Stomach (tissue), 9 donors: Measurements from ENCODE around the gene SUPT4H1. TPM values are rescaled to one million over a fixed set of nuclear protein-coding genes. Genes with fewer than 3 reads are reported as not detected.

ENCODE experiments used
- DNase-seq, 2 donors: peaks; one replicate each; pipeline versions ENCODE4 v3.0.0 to v3.0.0-alpha.2; 2013 to 2019
- H3K27ac ChIP-seq, 5 donors: fragments of 200-600 bp in 4 of 5; sonication (generic) in 4 of 5; one replicate each; pipeline ENCODE4 v1.5.1; 2013 to 2019; ENCODE audit warnings: mild to moderate bottlenecking in 1 of 5, moderate library complexity in 1 of 5
- H3K27me3 ChIP-seq, 3 donors: fragments of 200-600 bp; sonication (generic); one replicate each; pipeline ENCODE4 v1.5.1; 2017 to 2019; ENCODE audit warnings: mixed run types in 1 of 3
- H3K36me3 ChIP-seq, 4 donors: fragments of 200-600 bp; sonication (generic); 1 replicate in 3 of 4; 2 replicates in 1 of 4; pipeline ENCODE4 v1.5.1; 2016 to 2019
- H3K4me1 ChIP-seq, 4 donors: fragments of 200-600 bp; sonication (generic); one replicate each; pipeline ENCODE4 v1.5.1; 2016 to 2019
- H3K4me3 ChIP-seq, 4 donors: fragments of 200-600 bp; sonication (generic) in 3 of 4; one replicate each; pipeline ENCODE4 v1.5.1; 2016 to 2019; ENCODE audit warnings: mild to moderate bottlenecking in 1 of 4
- H3K9me3 ChIP-seq, 4 donors: fragments of 200-600 bp; sonication (generic); one replicate each; pipeline ENCODE4 v1.5.1; 2016 to 2019
- EP300 ChIP-seq: sonication (generic); formaldehyde crosslinking; IDR thresholded peaks from one replicate; pipeline ENCODE4 v1.6.1; 2017; ENCODE audit warnings: antibody characterized with exemption
- POLR2A ChIP-seq, 4 donors: fragments of 450-650 bp; IDR thresholded peaks; one replicate each; pipeline ENCODE4 v1.6.1; 2016; ENCODE audit warnings: antibody characterized with exemption in 4 of 4, control low read depth in 2 of 4, mild to moderate bottlenecking in 1 of 4, moderate library complexity in 1 of 4
- POLR2AphosphoS5 ChIP-seq, 3 donors: sonication (generic); formaldehyde crosslinking; IDR thresholded peaks; one replicate each; pipeline ENCODE4 v1.6.1; 2016; ENCODE audit warnings: antibody characterized with exemption in 3 of 3
- WGBS, 5 donors: extraction: QIAGEN DNeasy Blood & Tissue Kit in 3 of 5; methylation state at CpG; one replicate each; pipeline versions ENCODE4 v1.1.5 to v1.1.7; 2013 to 2018; 5-methylcytosine and 5-hydroxymethylcytosine counted together
- intact Hi-C: fragments of 100-400 bp; cut with DNase I; formaldehyde crosslinking; loops from one replicate; pipeline ENCODE4 v1.15.1; 2023; ENCODE audit warnings: low total_unique reads
- polyA plus RNA-seq, 3 donors: library from polyadenylated mRNA; stranded (reverse); fragments of 200-250 nt; gene quantifications; one replicate each; pipeline ENCODE4 v1.2.3, GENCODE V29; 2013
- total RNA-seq, 5 donors: library from RNA; depleted of rRNA; stranded (reverse); fragments of >200 nt; gene quantifications; one replicate each; pipeline versions ENCODE4 v1.1.0 to v1.2.3, GENCODE V29; 2014 to 2016
- TF ChIP-seq, protein P1 (sequence below), 7 experiments: fragments of 450-650 bp in 4 of 7; fragments of 200-600 bp in 3 of 7; sonication (generic) in 3 of 7; IDR thresholded peaks; one replicate each; pipeline ENCODE4 v1.5.1; 2016 to 2019; ENCODE audit warnings: antibody characterized with exemption in 7 of 7, control low read depth in 2 of 7, mild to moderate bottlenecking in 1 of 7
- donor health status: healthy with polysubstance abuse.
- donor health status: Bipolar disorder and iron deficiency.
- donor health status: healthy.

SUPT4H1 gene
- total and polyA plus RNA-seq, 8 donors = 6.7 to 80.9 (median 43.1) TPM

- Histone ChIP-seq H3K36me3 (peaks cover 0 to 5% (median 0%) of the 10 kb centered on the region in 4 donors), H3K27ac (no peak overlapping the region), H3K4me1 (peaks cover 4 to 33% (median 10%) of the 10 kb centered on the region in 4 donors), H3K4me3 (no peak overlapping the region), H3K9me3 (no peaks in the 10 kb centered on the region), H3K27me3 (no peaks in the 10 kb centered on the region)
- intact Hi-C loops = no loop called here
- TF ChIP-seq EP300 (no peak), POLR2AphosphoS5 (IDR thresholded peaks at IDR 0.05) (no peak), POLR2A (IDR thresholded peaks at IDR 0.05) (no peak)
- TF ChIP-seq, protein P1, sequence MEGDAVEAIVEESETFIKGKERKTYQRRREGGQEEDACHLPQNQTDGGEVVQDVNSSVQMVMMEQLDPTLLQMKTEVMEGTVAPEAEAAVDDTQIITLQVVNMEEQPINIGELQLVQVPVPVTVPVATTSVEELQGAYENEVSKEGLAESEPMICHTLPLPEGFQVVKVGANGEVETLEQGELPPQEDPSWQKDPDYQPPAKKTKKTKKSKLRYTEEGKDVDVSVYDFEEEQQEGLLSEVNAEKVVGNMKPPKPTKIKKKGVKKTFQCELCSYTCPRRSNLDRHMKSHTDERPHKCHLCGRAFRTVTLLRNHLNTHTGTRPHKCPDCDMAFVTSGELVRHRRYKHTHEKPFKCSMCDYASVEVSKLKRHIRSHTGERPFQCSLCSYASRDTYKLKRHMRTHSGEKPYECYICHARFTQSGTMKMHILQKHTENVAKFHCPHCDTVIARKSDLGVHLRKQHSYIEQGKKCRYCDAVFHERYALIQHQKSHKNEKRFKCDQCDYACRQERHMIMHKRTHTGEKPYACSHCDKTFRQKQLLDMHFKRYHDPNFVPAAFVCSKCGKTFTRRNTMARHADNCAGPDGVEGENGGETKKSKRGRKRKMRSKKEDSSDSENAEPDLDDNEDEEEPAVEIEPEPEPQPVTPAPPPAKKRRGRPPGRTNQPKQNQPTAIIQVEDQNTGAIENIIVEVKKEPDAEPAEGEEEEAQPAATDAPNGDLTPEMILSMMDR (IDR thresholded peaks at IDR 0.05) = no peak
- DNase-seq = no peak
- WGBS, 5 donors = 81 to 94% (median 89%) methylated on average over 5 of the region's 5 CpGs
Measured at GRCh38 chr17:58373003-58373402, 21.0 kb upstream of the SUPT4H1 start.

DNA sequence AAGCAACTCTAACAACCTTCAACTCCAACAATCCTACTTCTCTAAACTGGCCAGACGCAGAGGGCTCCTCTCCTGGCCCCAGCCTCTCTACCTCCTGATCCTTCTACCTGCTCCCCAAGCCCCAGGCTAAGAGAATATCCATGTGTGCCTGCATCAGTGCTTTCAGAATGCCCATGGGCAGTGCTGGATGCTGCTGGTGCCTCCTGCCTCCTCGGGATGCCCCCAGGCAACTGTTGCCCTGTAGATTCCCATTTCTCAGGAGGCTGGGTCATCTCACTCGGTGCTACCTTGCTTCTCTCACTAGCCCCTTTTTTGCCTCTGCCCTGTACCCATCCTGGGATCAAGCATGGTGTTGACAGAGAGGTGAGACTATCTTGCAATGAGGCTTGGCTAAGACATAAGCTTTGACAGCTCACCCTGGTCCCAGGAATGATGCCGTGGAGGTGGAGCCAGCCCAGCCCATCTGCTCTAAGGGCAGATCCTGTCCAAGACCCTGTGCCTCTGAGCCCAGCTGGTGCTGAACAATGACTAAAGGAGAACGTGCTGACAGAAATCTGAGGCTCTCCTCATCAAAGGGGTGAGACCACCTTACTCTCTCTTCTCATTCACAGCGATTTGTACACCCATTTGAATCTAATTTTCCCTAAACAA lies 19.4 kb upstream of the SUPT4H1 start:
- Histone ChIP-seq H3K27ac (no peak overlapping the region), H3K4me1 (peaks cover 0 to 29% (median 18%) of the 10 kb centered on the region in 4 donors), H3K4me3 (no peak overlapping the region), H3K9me3 (no peaks in the 10 kb centered on the region), H3K36me3 (peaks cover 0 to 5% (median 0%) of the 10 kb centered on the region in 4 donors), H3K27me3 (no peaks in the 10 kb centered on the region)
- DNase-seq = no peak
- WGBS, 5 donors = 77 to 91% (median 85%) methylated on average over 6 of the region's 6 CpGs
- TF ChIP-seq EP300 = no peak
- intact Hi-C loops = no loop called here

DNA sequence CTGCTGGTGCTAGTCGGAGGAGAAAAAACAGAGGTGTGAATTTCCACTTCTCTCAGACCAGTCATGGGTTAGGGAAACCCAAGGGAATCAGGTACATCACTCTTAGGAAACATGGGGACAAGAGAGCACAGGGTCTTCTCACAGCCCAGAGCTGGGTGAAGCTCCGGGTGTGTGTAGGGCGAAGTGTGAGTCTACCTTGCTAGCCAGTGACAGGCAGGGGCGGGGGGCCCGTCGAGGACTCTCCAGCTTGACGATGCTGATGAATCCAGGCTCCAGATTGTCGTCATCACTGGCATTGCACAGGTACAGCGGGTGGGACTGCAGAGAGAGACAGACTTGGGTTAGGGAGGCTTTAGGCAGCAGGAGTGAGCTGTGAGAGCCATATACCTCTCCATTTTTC lies 18.7 kb upstream of the SUPT4H1 start:
- Histone ChIP-seq H3K36me3 (peaks cover 0 to 5% (median 0%) of the 10 kb centered on the region in 4 donors), H3K27ac (no peak overlapping the region), H3K4me3 (no peak overlapping the region), H3K27me3 (no peaks in the 10 kb centered on the region), H3K4me1 (peaks cover 0 to 27% (median 19%) of the 10 kb centered on the region in 4 donors), H3K9me3 (no peaks in the 10 kb centered on the region)
- intact Hi-C loops = no loop called here
- WGBS, 5 donors = 78 to 95% (median 88%) methylated on average over 9 of the region's 9 CpGs
- no peak for TF ChIP-seq EP300
- TF ChIP-seq POLR2A (IDR thresholded peaks at IDR 0.05) = no peak
- TF ChIP-seq POLR2AphosphoS5 (IDR thresholded peaks at IDR 0.05) = no peak
- TF ChIP-seq, protein P1 (IDR thresholded peaks at IDR 0.05) = no peak
- no peak for DNase-seq

DNA sequence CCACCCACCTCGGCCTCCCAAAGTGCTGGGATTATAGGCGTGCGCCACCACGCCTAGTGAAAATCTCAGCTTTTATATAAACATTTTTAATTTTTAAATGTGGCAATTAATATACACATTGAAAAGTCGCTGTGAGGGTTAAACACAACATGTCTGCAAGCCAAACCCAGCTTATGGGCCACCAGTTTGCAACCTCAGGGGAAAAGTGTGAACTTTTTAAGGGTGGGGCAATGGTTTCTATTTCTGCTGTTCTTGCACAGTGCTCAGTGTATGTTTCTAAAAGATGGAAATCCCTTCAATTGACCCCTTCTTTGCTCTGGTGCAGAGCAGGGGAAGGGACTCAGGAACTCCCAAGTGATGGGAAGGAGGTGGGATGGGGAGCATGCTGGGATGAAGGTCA lies 18.3 kb upstream of the SUPT4H1 start:
- peaks cover 0 to 23% (median 19%) of the 10 kb centered on the region in 4 donors for H3K4me1 ChIP-seq

More for the DNA sequence above, 18.3 kb upstream of the SUPT4H1 start:
- H3K27ac ChIP-seq = no peak overlapping the region
- DNase-seq = no peak
- peaks cover 0 to 5% (median 0%) of the 10 kb centered on the region in 4 donors for H3K36me3 ChIP-seq
- no peak overlapping the region for H3K4me3 ChIP-seq
- whole genome bisulfite sequencing, 5 donors = 88 to 98% (median 92%) methylated on average over 5 of the region's 5 CpGs
- TF ChIP-seq, protein P1 (IDR thresholded peaks at IDR 0.05) = no peak
- no peak for TF ChIP-seq EP300
- no peak for TF ChIP-seq POLR2A (IDR thresholded peaks at IDR 0.05)
- TF ChIP-seq POLR2AphosphoS5 (IDR thresholded peaks at IDR 0.05) = no peak
- no peaks in the 10 kb centered on the region for H3K27me3 ChIP-seq
- H3K9me3 ChIP-seq = no peaks in the 10 kb centered on the region
- intact Hi-C loops = no loop called here
